NCI-H82 (cell line): Measurements from ENCODE around the gene MPND.

Experiments
- DNase-seq: peaks from one replicate; lab custom pipeline; 2025; lab: John Stamatoyannopoulos, UW

The MPND gene

GRCh38 chr19:4343370-4344307, at the start of gene MPND:
MPND (plus strand) TSS chr19:4343562; CDS start chr19:4343594, 32 bp downstream.
- DNase-seq = peak; percentile 88

GRCh38 chr19:4294389-4294788, 49.0 kb upstream of the MPND start:
- no peak for DNase-seq

- DNase-seq = peak; percentile 92
These were observed 47.2 kb upstream of the MPND start for GRCh38 chr19:4295972-4296771.

- DNase-seq = no peak
These were observed 45.2 kb upstream of the MPND start for GRCh38 chr19:4297901-4298809.

- no peak for DNase-seq
These were observed 44.4 kb upstream of the MPND start for GRCh38 chr19:4298810-4299550.

GRCh38 chr19:4300589-4300988, 42.8 kb upstream of the MPND start:
- no peak for DNase-seq

GRCh38 chr19:4301590-4302242, 41.6 kb upstream of the MPND start:
- peak; percentile 29 for DNase-seq

GRCh38 chr19:4302243-4302640, 41.1 kb upstream of the MPND start, which contains the start of gene TMIGD2:
TMIGD2 (minus strand) TSS chr19:4302389; CDS start chr19:4302385, 4 bp downstream.
- DNase-seq = no peak

GRCh38 chr19:4303819-4304537, 39.4 kb upstream of the MPND start:
- no peak for DNase-seq

- DNase-seq = peak; percentile 78
These were observed 38.7 kb upstream of the MPND start, which contains the start of gene FSD1 for GRCh38 chr19:4304538-4305256. FSD1 (plus strand) TSS chr19:4304598; CDS start chr19:4304747, 149 bp downstream.

GRCh38 chr19:4305257-4305612, 38.1 kb upstream of the MPND start:
- DNase-seq = no peak

GRCh38 chr19:4305659-4306058, 37.7 kb upstream of the MPND start:
- DNase-seq = no peak

- DNase-seq = peak; percentile 31
These were observed 32.9 kb upstream of the MPND start for GRCh38 chr19:4310247-4311121.

GRCh38 chr19:4313847-4314490, 29.4 kb upstream of the MPND start:
- no peak for DNase-seq

GRCh38 chr19:4316956-4317355, 26.4 kb upstream of the MPND start:
- no peak for DNase-seq

GRCh38 chr19:4318460-4318859, 24.9 kb upstream of the MPND start:
- DNase-seq = no peak

GRCh38 chr19:4319067-4319718, 24.2 kb upstream of the MPND start:
- no peak for DNase-seq
